Heart right ventricle (tissue), 16 donors: ENCODE results near the gene OLFM3. TPM values are rescaled to one million over a fixed set of nuclear protein-coding genes. Genes with fewer than 3 reads are reported as not detected.

ENCODE experiments used
- ATAC-seq, 8 donors: fragments of 200-7000 bp; cut with Tn5 transposase; one replicate each; pipeline ENCODE4 v1.9.1; 2020; ENCODE audit warnings: mild to moderate bottlenecking in 8 of 8, moderate library complexity in 8 of 8, moderate number of reproducible peaks in 1 of 8
- DNase-seq, 2 donors: peaks; one replicate each; pipeline ENCODE4 v3.0.0-alpha.2; 2020
- H3K27ac ChIP-seq, 10 donors: fragments of 200-600 bp; sonication (generic) in 2 of 10; one replicate each; pipeline versions ENCODE4 v1.5.0 to v1.8.0; 2020 to 2022; ENCODE audit warnings: mild to moderate bottlenecking in 3 of 10
- H3K27me3 ChIP-seq, 7 donors: fragments of 200-600 bp; one replicate each; pipeline ENCODE4 v1.8.0; 2021 to 2022; ENCODE audit warnings: mild to moderate bottlenecking in 2 of 7
- H3K36me3 ChIP-seq, 9 donors: fragments of 200-600 bp; sonication (generic) in 1 of 9; one replicate each; pipeline versions ENCODE4 v1.5.0 to v1.8.0; 2020 to 2022; ENCODE audit warnings: mild to moderate bottlenecking in 2 of 9
- H3K4me1 ChIP-seq, 9 donors: fragments of 200-600 bp; sonication (generic) in 1 of 9; one replicate each; pipeline versions ENCODE4 v1.5.0 to v1.8.0; 2020 to 2022; ENCODE audit warnings: mild to moderate bottlenecking in 4 of 9
- H3K4me3 ChIP-seq, 10 donors: fragments of 200-600 bp; sonication (generic) in 2 of 10; one replicate each; pipeline versions ENCODE4 v1.5.0 to v1.8.0; 2020 to 2022; ENCODE audit warnings: mild to moderate bottlenecking in 7 of 10, moderate library complexity in 2 of 10
- H3K9me3 ChIP-seq, 11 donors: fragments of 200-600 bp in 10 of 11; sonication (generic) in 2 of 11; one replicate each; pipeline versions ENCODE4 v1.5.0 to v1.8.0; 2013 to 2022; ENCODE audit warnings: mild to moderate bottlenecking in 2 of 11, control low read depth in 1 of 11, moderate library complexity in 1 of 11
- WGBS, 2 donors: extraction: QIAGEN DNeasy Blood & Tissue Kit; methylation state at CpG; one replicate each; pipeline ENCODE4 v1.1.7; 2013; ENCODE audit warnings: inconsistent platforms in 1 of 2; 5-methylcytosine and 5-hydroxymethylcytosine counted together
- intact Hi-C, 10 donors: fragments of 100-400 bp; cut with DNase I; formaldehyde crosslinking; loops; one replicate each; pipeline versions ENCODE4 v1.11.1 to v1.14.2; 2022
- polyA plus RNA-seq, 2 donors: library from polyadenylated mRNA; stranded (reverse); fragments of 200-250 nt; gene quantifications; one replicate each; pipeline ENCODE4 v1.2.3, GENCODE V29; 2013
- total RNA-seq, 10 donors: library from RNA; stranded (reverse); fragmentation: NEBNext Ultra II Directional in 3 of 10; extraction: Animal tissue kit (Norgen Biotek cat#: 25700) in 3 of 10; gene quantifications; one replicate each; pipeline versions ENCODE4 v1.2.1 to v1.2.4, GENCODE V29; 2021 to 2023
- TF ChIP-seq, protein P1 (sequence below), 9 donors: fragments of 200-600 bp; sonication (generic) in 2 of 9; IDR thresholded peaks; one replicate each; pipeline versions ENCODE4 v1.5.0 to v1.8.0; 2021 to 2022; ENCODE audit warnings: antibody characterized with exemption in 9 of 9, mild to moderate bottlenecking in 5 of 9, moderate library complexity in 1 of 9
- donor health status: Arrhythmogenic right ventricular cardiomyopathy.
- donor health status: ischemic (EF 13 %, LVEDD 7.1; RV severe dilation, severe dysfunction).
- donor health status: healthy with polysubstance abuse.
- donor health status: DM: no; HTN: yes; CAD: no.
- donor health status: DM: no; HTN: no; CAD: no.
- donor health status: ischemic (EF 25% LVEDD 6.9; RV normal size, moderate dysfunction).
- donor health status: ischemic (EF 25% LVEDD 5.7; RV mildly dilated, moderate dysfunction).
- donor health status: healthy.
- donor health status: DM: yes; HTN: yes; CAD: no.
- donor health status: Ischemic cardiomyopathy.
- donor health status: ischemic (EF 35%, LVEDD 5.7; RV mildly dilated, moderate dysfunction).
- donor health status: nonischemic (EF 11% LVEDD 7.7; RV severe dilation, severe dysfunction).
- donor health status: DM: yes; HTN: yes; CAD: no.
- donor health status: PGD.
- donor health status: ischemic (EF 29% LVEDD 5.4; RV normal size, mild dysfunction).
- donor health status: nonischemic (EF 23%, LVEDD 6.1; RV moderate dilation, normal function).

OLFM3 gene
- total and polyA plus RNA-seq, 12 donors: 0.12 TPM; not detected in 11

DNA sequence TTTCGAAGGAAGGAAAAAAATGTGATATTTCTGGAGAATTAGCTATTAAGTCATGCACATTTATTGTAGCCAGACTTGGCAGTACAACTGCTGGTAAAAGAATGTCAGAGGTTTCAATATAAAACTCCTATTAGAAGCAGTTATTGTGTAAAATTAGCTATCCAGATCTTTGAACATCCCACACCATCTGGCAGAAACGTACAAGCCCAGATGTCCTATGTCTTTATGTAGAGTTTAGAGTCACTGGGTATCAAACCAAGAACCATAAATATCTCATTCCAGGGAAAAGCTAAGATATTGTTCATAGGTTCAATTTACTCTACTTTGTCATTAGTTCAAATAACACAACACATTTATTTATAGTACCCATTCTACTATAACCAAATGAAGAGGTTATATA lies 31.4 kb downstream of the OLFM3 start:
- 49 to 64% methylated on average over 2 of the region's 2 CpGs for WGBS, 2 donors
- no peak overlapping the region for H3K27ac ChIP-seq
- H3K9me3 ChIP-seq: no peaks in the 10 kb centered on the region
- H3K4me3 ChIP-seq: no peak overlapping the region
- no peaks in the 10 kb centered on the region for H3K4me1 ChIP-seq
- H3K36me3 ChIP-seq: no peaks in the 10 kb centered on the region
- intact Hi-C loops: loop anchor here in 2 of 10 donors (10.0 kb wide), 1 partner anchor 141 kb away; no protein-coding TSS in a partner anchor
- TF ChIP-seq, protein P1, sequence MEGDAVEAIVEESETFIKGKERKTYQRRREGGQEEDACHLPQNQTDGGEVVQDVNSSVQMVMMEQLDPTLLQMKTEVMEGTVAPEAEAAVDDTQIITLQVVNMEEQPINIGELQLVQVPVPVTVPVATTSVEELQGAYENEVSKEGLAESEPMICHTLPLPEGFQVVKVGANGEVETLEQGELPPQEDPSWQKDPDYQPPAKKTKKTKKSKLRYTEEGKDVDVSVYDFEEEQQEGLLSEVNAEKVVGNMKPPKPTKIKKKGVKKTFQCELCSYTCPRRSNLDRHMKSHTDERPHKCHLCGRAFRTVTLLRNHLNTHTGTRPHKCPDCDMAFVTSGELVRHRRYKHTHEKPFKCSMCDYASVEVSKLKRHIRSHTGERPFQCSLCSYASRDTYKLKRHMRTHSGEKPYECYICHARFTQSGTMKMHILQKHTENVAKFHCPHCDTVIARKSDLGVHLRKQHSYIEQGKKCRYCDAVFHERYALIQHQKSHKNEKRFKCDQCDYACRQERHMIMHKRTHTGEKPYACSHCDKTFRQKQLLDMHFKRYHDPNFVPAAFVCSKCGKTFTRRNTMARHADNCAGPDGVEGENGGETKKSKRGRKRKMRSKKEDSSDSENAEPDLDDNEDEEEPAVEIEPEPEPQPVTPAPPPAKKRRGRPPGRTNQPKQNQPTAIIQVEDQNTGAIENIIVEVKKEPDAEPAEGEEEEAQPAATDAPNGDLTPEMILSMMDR (IDR thresholded peaks at IDR 0.05): no peak
- ATAC-seq: no peak
- no peaks in the 10 kb centered on the region for H3K27me3 ChIP-seq
- no peak for DNase-seq

DNA sequence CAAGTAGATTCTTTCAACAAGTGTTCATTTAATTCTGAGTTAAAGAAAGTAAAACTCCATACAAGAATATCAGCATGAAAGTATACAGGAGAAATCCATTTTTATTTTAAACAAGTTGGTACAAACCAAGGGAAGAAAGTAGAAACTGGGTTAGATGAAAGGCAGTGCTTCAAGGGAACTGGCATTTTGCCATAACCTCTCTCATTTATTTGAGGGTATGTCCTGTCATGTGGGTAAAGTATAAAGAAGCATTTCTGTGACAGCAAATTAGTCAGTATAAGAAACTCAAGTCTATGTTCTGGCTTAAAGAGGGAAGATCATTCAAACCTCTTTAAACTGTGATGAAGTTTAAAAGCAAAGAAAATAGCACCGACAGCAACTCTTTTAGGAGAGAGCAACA lies 32.0 kb downstream of the OLFM3 start:
- no peak for ATAC-seq
- 0% methylated on average over 1 of the region's 1 CpG for WGBS, 2 donors

DNA sequence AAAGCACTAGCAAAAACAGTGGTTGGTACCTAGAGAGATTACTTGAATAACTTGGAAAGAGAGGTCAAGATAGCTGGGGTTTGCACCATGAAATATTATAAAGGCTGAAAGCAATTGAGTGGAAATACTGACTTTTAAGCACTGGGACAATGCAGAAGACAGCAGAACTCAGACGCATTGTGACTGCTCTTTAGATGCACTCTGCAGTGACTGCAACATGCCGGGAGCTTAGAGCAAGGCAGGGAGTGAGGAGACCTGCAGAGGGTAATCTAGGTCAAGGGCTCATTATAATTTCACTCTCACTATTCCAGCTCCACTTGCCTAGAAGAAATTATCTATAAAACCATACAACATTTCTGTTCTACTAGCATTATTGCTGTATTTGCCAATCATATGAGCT lies 36.6 kb downstream of the OLFM3 start:
- no peaks in the 10 kb centered on the region for H3K27me3 ChIP-seq
- H3K4me3 ChIP-seq: no peak overlapping the region
- ATAC-seq: peak in 1 of 8 donors; percentile 33
- no peak overlapping the region for H3K27ac ChIP-seq
- TF ChIP-seq, protein P1 (IDR thresholded peaks at IDR 0.05): no peak
- intact Hi-C loops: loop anchor here in 2 of 10 donors (10.0 kb wide), 1 partner anchor 135 kb away; no protein-coding TSS in a partner anchor
- H3K4me1 ChIP-seq: no peaks in the 10 kb centered on the region
- H3K36me3 ChIP-seq: no peaks in the 10 kb centered on the region
- no peak for DNase-seq
- 69 to 71% methylated on average over 2 of the region's 2 CpGs for WGBS, 2 donors
- H3K9me3 ChIP-seq: no peaks in the 10 kb centered on the region

More for the DNA sequence above, 32.0 kb downstream of the OLFM3 start:
- H3K4me1 ChIP-seq: no peaks in the 10 kb centered on the region
- intact Hi-C loops: loop anchor here in 2 of 10 donors (10.0 kb wide), 1 partner anchor 140 kb away; no protein-coding TSS in a partner anchor
- H3K36me3 ChIP-seq: no peaks in the 10 kb centered on the region
- H3K9me3 ChIP-seq: no peaks in the 10 kb centered on the region
- no peak overlapping the region for H3K4me3 ChIP-seq
- H3K27ac ChIP-seq: no peak overlapping the region
- H3K27me3 ChIP-seq: no peaks in the 10 kb centered on the region
- TF ChIP-seq, protein P1 (IDR thresholded peaks at IDR 0.05): no peak
- DNase-seq: no peak

DNA sequence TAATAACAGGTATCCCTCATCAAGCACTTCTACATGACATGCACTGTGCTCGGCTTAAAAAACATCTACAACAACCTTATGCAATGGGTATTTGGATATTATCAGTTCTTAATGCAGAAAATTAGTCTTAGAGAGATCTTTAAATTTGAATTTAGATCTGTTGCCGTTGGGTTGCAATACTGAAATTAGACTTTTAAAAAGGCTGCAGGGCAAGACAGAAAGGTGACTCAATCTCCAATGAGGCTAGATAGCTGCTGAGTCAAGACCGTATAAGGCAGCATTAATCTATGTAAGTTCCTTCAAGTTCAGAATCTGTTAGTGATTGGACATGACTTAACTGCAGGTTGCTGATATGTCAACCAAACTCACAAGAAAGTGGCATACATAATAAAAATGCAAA lies 37.3 kb downstream of the OLFM3 start:
- no peak for ATAC-seq
- no peak for DNase-seq
- H3K27ac ChIP-seq: no peak overlapping the region
- 80 to 90% methylated on average over 3 of the region's 3 CpGs for WGBS, 2 donors
- H3K9me3 ChIP-seq: no peaks in the 10 kb centered on the region
- TF ChIP-seq, protein P1 (IDR thresholded peaks at IDR 0.05): no peak
- no peak overlapping the region for H3K4me3 ChIP-seq
- intact Hi-C loops: no loop called here
- no peaks in the 10 kb centered on the region for H3K27me3 ChIP-seq
- peaks cover 0 to under 1% (median 0%) of the 10 kb centered on the region in 9 donors for H3K4me1 ChIP-seq
- H3K36me3 ChIP-seq: no peaks in the 10 kb centered on the region
